NOMO-1 treated with DMSO at 0.1 percent for 48 hours (cell line): ENCODE measurements around the gene COMTD1.
"Not testable (repeated sequence)": the region's sequence is repeated elsewhere in the genome, so short reads cannot be mapped to it uniquely, and the experiment has no call there.

Experiments used
- DNase-seq: peaks from one replicate; lab custom pipeline; 2025; ENCODE audit not compliant: unreplicated experiment; lab: John Stamatoyannopoulos, UW

The COMTD1 gene

GRCh38 chr10:75223507-75223906, 12.2 kb downstream of the COMTD1 start:
- DNase-seq: no peak

DNA sequence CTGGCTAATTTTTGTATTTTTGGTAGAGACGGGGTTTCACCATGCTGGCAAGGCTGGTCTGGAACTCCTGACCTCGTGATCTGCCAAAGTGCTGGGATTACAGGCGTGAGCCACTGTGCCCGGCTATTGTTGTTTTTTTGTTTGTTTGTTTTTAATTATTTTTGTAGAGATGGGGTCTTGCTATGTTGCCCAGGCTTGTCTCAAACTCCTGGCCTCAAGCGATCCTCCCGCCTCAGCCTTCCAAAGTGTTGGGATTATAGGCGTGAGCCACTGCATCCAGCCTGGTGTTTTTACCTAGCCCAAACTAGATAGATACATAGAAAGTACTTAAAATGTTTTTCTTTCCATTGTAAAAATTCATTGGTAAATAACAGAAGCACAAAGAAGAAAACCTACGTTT, 14.3 kb downstream of the COMTD1 start:
- DNase-seq: not testable (repeated sequence)

DNA sequence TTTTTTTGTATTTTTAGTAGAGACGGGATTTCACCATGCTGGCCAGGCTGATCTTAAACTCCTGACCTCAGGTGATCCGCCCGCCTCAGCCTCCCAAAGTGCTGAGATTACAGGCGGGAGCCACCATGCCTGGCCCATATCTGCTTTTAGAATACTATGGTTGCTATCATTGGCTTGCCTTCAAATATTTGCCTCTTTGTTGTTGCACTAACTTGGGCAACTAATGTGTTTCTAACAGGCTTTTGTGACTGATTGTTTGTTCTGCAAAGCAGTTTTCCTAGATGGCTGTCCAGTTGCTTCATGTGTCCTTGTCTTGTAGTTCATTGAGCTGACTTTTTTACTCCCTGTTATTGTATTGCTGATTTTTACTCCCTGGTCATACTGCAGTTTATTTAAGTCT, 15.5 kb downstream of the COMTD1 start:
- no peak for DNase-seq

DNA sequence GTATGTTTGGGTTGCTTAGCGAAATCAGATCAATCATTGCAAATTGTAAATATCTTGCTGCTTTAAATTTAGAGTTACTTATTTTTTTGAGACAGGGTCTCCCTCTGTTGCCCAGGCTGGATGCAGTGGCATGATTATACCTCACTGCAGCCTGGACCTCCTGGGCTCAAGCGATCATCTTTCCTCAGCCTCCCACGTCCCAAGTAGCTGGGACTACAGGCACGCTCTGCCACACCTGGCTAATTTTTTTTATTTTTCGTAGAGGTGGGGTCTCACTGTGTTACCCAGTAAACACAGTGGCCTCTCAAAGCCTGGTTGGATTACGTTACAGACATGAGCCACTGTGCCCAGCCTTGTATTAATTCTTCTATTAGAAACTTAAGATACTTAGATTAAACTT, 23.4 kb downstream of the COMTD1 start:
- no peak for DNase-seq

GRCh38 chr10:75211007-75211691, 24.6 kb downstream of the COMTD1 start:
- peak; percentile 38 for DNase-seq

GRCh38 chr10:75210282-75211006, 25.3 kb downstream of the COMTD1 start, which contains the start of gene VDAC2:
TSS of gene VDAC2 (plus strand) at chr10:75210796. CDS start at chr10:75211159, 363 bp downstream.
- peak; percentile 85 for DNase-seq

DNA sequence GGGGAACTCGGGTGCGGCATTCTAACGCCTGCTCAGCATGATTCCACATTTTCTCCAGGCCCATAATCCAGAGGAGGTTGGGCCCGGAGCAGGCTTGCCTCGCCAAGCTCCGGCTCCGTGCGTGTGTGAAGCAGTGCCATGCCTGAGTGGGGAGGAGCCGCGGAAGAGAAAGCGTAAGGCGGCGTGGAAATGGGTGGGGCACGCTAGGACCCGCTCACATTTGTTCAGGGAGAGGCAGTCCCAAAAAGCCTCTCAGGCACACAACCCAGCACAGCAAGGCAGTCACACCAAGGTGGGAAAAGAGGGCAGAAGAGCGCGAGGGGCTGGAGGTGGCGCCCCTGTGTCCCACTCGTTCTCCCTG, 25.9 kb downstream of the COMTD1 start:
- DNase-seq: peak; percentile 61

DNA sequence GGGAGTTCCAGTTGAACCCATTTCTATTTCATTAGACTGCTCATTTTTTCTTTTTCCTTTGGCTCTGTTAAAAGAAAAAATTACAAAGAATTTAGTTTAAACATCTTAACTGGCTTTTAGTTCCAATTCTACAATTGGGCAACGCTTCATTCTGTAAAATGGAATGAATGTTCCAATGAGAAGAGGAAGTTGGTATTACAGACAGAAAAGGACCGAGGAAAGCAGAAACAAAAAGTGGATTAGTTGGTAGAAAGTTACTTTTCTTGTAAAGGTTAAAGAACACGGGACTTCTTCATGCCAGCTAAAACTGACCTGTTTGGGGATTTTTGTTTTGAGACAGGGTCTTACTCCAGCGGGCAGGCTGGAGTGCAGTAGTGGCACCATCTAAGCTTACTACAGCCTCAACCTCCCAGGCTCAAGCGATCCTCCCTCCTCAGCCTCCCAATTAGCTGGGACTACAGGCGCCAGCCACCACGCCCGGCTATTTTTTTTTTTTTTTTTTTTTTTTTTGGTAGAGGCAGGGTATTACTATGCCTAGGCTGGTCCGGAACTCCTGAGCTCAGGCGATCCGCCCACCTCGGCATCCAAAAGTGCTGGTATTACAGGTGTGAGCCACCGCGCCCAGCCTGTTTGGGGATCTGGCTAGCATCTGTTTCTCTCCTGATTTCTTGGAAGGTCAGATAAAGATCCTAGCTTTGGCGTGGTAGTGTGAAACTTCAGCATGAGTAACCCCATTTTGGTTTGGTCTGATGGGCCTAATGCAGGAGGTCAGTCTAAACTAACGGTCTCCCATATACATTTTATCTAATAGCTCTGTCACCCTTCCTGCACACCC, 26.5 kb downstream of the COMTD1 start:
- DNase-seq: peak; percentile 40

- no peak for DNase-seq
Observed at GRCh38 chr10:75208181-75208580, 27.6 kb downstream of the COMTD1 start.

- no peak for DNase-seq
Observed at GRCh38 chr10:75207857-75208144, 28.0 kb downstream of the COMTD1 start.

GRCh38 chr10:75207079-75207856, 28.5 kb downstream of the COMTD1 start:
- no peak for DNase-seq

DNA sequence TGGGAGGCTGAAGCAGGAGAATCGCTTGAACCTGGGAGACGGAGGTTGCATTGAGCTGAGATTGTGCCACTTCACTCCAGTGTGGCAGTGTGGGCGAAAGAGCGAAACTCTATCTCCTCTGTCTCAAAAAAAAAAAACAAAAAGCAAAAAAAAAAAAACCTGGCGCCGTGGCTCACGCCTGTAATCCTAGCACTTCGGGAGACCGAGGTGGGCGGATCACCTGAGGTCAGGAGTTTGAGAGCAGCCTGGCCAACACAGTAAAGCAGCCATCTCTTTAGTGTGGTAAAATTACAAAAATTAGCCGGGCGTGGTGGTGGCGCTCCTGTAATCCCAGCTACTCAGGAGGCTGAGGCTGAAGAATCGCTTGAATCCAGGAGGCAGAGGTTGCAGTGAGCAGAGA, 29.1 kb downstream of the COMTD1 start:
- not testable (repeated sequence) for DNase-seq

DNA sequence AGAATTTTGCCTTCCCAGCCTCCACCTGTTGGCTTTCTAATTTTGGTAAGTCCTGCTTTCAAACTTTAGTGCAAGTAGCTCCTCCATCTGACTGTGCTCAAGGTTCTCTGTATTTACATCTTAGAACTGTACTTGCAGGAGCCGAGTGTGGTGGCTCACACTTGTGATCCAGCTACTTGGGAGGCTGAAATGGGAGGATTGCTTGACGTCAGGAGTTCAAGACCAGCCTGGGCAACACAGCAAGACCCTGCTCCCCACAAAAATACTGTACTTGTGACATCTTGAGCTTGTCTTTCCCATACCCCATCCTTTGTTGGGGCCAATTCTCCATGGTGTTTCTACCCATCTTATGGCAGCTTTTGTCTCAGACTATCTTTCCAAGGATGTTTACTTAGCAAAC, 29.8 kb downstream of the COMTD1 start:
- no peak for DNase-seq

DNA sequence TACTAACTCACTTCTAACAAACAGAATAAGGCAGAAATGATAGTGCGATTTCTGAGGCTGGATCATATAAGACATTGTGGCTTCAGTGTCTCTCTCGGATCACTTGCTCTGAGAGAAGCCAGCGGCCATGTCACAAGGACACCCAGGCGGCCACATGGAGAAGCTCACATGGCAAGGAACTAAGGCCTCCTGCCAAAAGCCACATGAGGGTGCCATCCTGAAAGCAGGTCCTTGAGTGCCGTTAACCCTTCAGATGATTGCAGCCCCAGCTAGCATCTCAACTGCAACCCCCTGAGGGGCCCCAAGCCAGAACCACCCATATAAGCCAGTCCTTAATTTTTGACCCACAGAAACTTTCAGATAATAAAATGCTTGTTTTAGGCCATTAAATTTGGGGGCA, 32.0 kb downstream of the COMTD1 start:
- DNase-seq: no peak

- DNase-seq: not testable (repeated sequence)
Observed at GRCh38 chr10:75203046-75203620, 32.6 kb downstream of the COMTD1 start.

DNA sequence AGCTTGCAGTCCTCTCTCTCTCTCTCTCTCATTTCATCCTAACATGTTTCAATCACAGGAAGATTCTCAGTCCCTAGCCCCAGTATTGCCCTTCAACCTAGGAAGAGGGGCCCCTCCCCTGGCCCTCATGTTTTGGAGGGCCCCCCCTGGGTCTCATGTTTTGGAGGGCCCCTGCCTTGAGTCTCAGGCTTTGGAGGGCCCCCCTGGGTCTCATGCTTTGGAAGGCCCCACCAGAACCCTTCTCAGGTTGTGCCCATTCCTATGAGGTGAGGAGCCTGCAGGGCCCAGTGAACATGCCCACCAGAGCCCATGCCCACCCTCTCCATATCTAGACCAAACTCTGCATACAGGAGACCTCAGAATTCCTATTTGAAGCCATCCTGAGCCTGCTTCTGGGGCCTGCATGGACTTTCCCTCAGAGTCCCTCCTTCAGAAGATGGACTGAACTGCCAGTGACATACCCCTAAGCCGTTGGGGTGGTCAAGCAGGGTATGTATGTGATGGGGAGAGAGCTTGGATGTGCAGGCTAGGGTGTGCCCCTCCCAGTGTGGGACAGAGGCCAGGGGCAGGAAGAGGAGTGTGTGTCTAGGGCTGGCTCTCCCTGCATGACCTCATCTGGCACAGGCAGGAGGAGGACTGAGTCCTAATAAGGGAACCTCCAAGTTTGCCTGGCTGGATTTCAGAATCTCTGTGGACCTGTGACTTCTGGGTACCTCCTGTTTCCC, 33.3 kb downstream of the COMTD1 start:
- DNase-seq: no peak

DNA sequence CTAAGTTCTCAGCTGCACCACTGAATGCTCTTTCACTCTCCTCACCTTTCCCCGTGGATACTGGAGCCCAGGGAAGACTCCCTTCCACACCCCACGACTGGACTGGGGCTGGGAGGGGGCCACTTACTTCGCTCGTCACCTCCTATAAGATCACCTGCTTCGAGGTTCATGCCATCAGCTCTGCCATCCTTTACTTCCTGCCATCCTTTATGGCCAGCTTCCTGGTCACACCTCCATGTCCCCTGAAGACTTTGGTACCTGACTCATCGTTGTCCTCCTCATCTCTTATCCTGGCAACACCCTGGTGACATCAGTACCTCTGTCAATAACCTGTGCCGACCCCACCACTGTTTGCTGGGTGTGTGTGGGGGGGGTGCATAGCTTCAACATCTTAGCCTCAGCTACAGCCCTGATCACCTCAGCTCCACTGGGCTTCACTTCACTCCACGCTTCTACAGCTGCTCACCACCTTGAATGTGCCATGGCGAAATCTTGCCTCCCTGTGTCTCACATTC, 33.9 kb downstream of the COMTD1 start:
- no peak for DNase-seq

DNA sequence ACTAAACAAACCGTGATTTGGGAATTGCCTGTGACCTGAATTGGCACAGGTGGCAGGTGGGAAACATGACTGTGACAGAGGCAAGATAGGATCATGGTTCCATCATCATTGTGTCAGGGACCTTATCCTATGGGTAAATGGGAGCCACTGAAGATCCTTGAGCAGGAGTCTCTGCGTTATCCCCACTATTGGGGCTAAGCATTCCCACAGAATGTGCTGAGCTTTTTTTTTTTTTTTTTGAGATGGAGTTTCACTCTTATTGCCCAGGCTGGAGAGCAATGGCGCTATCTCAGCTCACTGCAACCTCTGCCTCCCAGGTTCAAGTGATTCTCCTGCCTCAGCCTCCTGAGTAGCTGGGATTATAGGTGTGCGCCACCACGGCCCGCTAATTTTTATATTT, 35.8 kb downstream of the COMTD1 start:
- DNase-seq: not testable (repeated sequence)

GRCh38 chr10:75197906-75198305, 37.9 kb downstream of the COMTD1 start:
- DNase-seq: no peak

GRCh38 chr10:75197066-75197465, 38.7 kb downstream of the COMTD1 start:
- DNase-seq: no peak
